ENCODE measurements around the gene MSN.

- TF ChIP-seq CTCF (IDR thresholded peaks at IDR 0.05; ENCODE audit: insufficient read depth, low read length, poor library complexity, severe bottlenecking) = no peak
- no peak for TF ChIP-seq EZH2phosphoT487 (conservative IDR thresholded peaks at IDR 0.05; ENCODE audit: low read length)
Measured at GRCh38 chrX:65726715-65727114, 59.3 kb downstream of the MSN start.

All from SU-DHL-6 (cell line).